T-helper 2 cell treated with Interferon-gamma antibody and Interleukin-4, amounts not matched to agents 5 μg/mL and 100 μg/mL, for 36 hours (primary cell): Measurements from ENCODE around the gene CDK1.

Source experiments
- DNase-seq: peaks from one replicate; pipeline ENCODE4 v3.0.0; 2021; ENCODE audit warnings: low spot score
- H3K27ac Mint-ChIP-seq: one replicate; pipeline ENCODE4 v1.8.0; 2021; ENCODE audit warnings: mild to moderate bottlenecking, mixed read lengths
- H3K27me3 Mint-ChIP-seq: one replicate; pipeline ENCODE4 v1.8.0; 2021; ENCODE audit warnings: low read depth, mixed read lengths
- H3K36me3 Mint-ChIP-seq: one replicate; pipeline ENCODE4 v1.8.0; 2021; ENCODE audit warnings: low read depth, mixed read lengths
- H3K4me1 Mint-ChIP-seq: one replicate; pipeline ENCODE4 v1.8.0; 2021; ENCODE audit warnings: low read depth, mixed read lengths
- H3K4me3 Mint-ChIP-seq: one replicate; pipeline ENCODE4 v1.8.0; 2022; ENCODE audit warnings: mild to moderate bottlenecking, moderate library complexity, mixed read lengths
- H3K9me3 Mint-ChIP-seq: one replicate; pipeline ENCODE4 v1.8.0; 2021; ENCODE audit warnings: mixed read lengths

CDK1 gene

DNA sequence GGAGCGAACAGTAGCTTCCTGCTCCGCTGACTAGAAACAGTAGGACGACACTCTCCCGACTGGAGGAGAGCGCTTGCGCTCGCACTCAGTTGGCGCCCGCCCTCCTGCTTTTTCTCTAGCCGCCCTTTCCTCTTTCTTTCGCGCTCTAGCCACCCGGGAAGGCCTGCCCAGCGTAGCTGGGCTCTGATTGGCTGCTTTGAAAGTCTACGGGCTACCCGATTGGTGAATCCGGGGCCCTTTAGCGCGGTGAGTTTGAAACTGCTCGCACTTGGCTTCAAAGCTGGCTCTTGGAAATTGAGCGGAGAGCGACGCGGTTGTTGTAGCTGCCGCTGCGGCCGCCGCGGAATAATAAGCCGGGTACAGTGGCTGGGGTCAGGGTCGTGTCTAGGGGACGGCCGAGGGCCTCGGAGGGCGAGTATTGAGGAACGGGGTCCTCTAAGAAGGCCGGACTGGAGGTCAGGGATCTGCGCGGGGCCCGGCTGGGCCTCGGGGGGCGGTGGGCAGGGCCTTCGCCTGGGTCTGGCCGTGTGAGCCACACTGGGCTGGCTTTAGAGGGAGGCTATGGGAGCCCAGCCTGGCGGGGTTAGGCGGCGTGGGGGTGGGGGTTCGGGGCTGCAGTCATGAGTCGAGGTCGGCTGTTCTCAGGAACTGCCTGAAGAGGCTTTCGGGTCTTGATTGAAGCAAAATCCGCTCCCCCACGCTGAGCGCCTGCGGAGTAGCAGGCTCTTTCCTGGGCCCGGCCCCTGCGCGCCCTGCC is at the start of gene CDK1:
Gene CDK1, plus strand, starts transcription at position 265 of the 757 bp plus-strand sequence. CDS start 1,688 bp downstream, outside the sequence.
- H3K9me3 Mint-ChIP-seq = no peaks in the 10 kb centered on the region
- H3K4me3 Mint-ChIP-seq = peak within 1 kb of the TSS; percentile 99
- H3K36me3 Mint-ChIP-seq = peaks cover 35% of the 10 kb centered on the region
- H3K27me3 Mint-ChIP-seq = peaks cover 2% of the 10 kb centered on the region
- peak within 1 kb of the TSS; percentile 99 for H3K27ac Mint-ChIP-seq
- H3K4me1 Mint-ChIP-seq = peaks cover 23% of the 10 kb centered on the region
- peak; percentile 97 for DNase-seq

GRCh38 chr10:60729106-60729505 is 49.2 kb upstream of the CDK1 start:
- peaks cover 13% of the 10 kb centered on the region for H3K27me3 Mint-ChIP-seq
- peaks cover 3% of the 10 kb centered on the region for H3K9me3 Mint-ChIP-seq
- H3K4me3 Mint-ChIP-seq = peak overlapping the region; percentile 28
- peaks cover 4% of the 10 kb centered on the region for H3K36me3 Mint-ChIP-seq
- no peak for DNase-seq
- H3K27ac Mint-ChIP-seq = peak overlapping the region; percentile 62
- H3K4me1 Mint-ChIP-seq = peaks cover 58% of the 10 kb centered on the region

DNA sequence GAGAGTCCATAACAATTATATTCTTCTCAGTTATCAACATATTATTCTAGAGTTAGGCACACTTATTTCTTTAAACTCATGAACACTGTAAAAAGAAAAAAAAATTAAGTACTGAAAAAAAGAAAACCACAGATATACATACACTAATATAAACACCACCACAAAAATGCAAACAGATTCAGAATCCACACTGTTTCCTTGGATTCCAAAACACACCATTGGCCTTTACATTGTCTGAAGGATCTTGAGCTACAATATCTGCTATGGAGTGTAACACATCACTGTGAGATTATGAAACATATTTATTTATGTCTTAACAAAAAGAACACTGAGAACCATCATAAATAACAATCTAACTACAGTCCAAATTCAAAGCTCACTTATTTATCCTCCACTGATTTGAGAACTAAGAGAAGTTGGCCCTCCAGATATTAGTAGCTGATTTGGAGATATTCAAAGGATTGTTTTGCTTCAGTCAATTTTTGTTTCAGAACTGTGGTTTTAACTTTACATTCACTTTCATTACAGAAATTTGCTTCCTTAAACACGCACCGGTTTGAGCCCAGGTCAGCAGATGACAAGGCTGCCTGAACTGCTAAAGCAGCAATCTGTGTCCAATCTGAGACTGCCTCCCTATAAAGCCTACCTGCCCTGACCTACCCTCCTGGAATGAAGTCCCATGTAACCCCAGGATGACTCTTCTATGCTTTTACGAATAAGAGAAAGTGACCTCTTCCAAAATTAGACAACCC is 47.0 kb upstream of the CDK1 start:
- H3K27ac Mint-ChIP-seq = peak overlapping the region; percentile 86
- DNase-seq = peak; percentile 28
- H3K4me1 Mint-ChIP-seq = peaks cover 52% of the 10 kb centered on the region
- H3K9me3 Mint-ChIP-seq = no peaks in the 10 kb centered on the region
- peaks cover 13% of the 10 kb centered on the region for H3K27me3 Mint-ChIP-seq
- H3K36me3 Mint-ChIP-seq = no peaks in the 10 kb centered on the region
- H3K4me3 Mint-ChIP-seq = peak overlapping the region; percentile 79

- peak overlapping the region; percentile 86 for H3K27ac Mint-ChIP-seq
- DNase-seq = peak; percentile 10
These were observed 46.0 kb upstream of the CDK1 start for GRCh38 chr10:60732198-60732806.

GRCh38 chr10:60732807-60733516 is 45.3 kb upstream of the CDK1 start:
- H3K9me3 Mint-ChIP-seq = no peaks in the 10 kb centered on the region

More at GRCh38 chr10:60732198-60732806, 46.0 kb upstream of the CDK1 start:
- Mint-ChIP-seq H3K36me3 (no peaks in the 10 kb centered on the region), H3K4me1 (peaks cover 44% of the 10 kb centered on the region), H3K27me3 (peaks cover 13% of the 10 kb centered on the region), H3K4me3 (peak overlapping the region; percentile 79), H3K9me3 (no peaks in the 10 kb centered on the region)

DNA sequence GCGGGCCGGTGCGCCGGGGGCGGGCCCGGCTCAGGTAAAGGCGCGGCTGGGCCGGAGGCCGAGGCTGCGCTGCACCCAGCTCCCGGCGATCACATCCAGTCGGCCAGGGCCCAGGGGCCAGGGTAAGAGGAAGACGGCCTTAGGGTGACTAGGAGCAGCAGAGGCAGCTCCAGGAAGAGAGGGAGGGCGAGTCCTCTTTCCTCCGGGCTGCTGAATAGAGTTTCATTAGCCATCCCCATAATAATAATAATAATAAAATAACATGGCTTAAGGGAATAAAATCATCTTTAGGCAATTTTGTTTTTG is 44.8 kb upstream of the CDK1 start:
- Mint-ChIP-seq H3K4me3 (peak overlapping the region; percentile 65), H3K36me3 (no peaks in the 10 kb centered on the region), H3K4me1 (peaks cover 36% of the 10 kb centered on the region), H3K27me3 (peaks cover 13% of the 10 kb centered on the region), H3K27ac (no peak overlapping the region), H3K9me3 (no peaks in the 10 kb centered on the region)
- no peak for DNase-seq

More at GRCh38 chr10:60732807-60733516, 45.3 kb upstream of the CDK1 start:
- peaks cover 13% of the 10 kb centered on the region for H3K27me3 Mint-ChIP-seq
- no peaks in the 10 kb centered on the region for H3K36me3 Mint-ChIP-seq
- peak; percentile 23 for DNase-seq
- H3K4me1 Mint-ChIP-seq = peaks cover 39% of the 10 kb centered on the region
- H3K4me3 Mint-ChIP-seq = peak overlapping the region; percentile 79
- peak overlapping the region; percentile 86 for H3K27ac Mint-ChIP-seq

DNA sequence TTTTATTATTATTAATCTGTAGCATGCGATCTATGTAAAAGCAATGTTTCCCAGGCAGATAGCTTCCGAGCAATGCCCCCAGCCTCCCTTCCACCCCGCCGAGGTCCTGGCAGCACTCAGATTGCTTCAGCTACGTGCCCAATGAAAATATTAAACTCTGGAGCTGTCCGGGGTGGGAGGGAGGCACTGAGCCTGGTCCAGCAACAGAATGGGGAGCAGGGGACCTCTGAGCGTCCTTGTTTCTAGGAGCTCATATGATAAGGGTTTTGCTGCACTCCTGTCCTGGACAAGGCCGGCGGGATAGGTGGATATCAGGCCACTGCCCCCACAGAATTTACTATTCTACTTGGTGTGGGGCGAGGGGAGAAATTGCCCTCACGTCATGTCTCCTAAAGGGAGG is 44.5 kb upstream of the CDK1 start:
- DNase-seq = no peak
- peak overlapping the region; percentile 49 for H3K4me3 Mint-ChIP-seq
- no peaks in the 10 kb centered on the region for H3K9me3 Mint-ChIP-seq
- no peaks in the 10 kb centered on the region for H3K36me3 Mint-ChIP-seq
- peaks cover 13% of the 10 kb centered on the region for H3K27me3 Mint-ChIP-seq
- H3K27ac Mint-ChIP-seq = no peak overlapping the region
- H3K4me1 Mint-ChIP-seq = peaks cover 33% of the 10 kb centered on the region

DNA sequence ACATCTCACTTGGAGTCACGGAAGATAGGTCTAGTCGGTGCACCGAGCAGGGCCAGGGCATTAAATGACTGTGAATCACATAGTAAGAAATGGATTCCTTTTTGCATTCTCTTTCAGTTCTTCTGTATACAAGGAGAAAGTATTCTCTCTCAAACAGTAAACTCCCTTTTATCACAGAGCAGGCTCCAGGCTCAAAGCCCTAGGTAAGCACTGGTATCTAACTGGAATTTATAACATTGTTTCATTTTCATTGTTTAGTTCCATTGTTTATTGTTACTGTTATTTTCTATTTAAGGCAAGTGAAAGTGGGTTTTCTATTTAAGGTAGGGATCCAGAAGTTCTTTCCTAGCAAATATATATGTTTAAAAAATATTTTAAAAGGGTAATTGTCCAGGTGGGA is 44.1 kb upstream of the CDK1 start:
- H3K4me1 Mint-ChIP-seq = peaks cover 29% of the 10 kb centered on the region

GRCh38 chr10:60735244-60735643 is 43.0 kb upstream of the CDK1 start:
- Mint-ChIP-seq H3K36me3 (no peaks in the 10 kb centered on the region), H3K27me3 (peaks cover 13% of the 10 kb centered on the region), H3K4me1 (peaks cover 21% of the 10 kb centered on the region), H3K9me3 (no peaks in the 10 kb centered on the region), H3K4me3 (no peak overlapping the region), H3K27ac (no peak overlapping the region)
- no peak for DNase-seq

More for the DNA sequence above, 44.1 kb upstream of the CDK1 start:
- Mint-ChIP-seq H3K27me3 (peaks cover 13% of the 10 kb centered on the region), H3K4me3 (peak overlapping the region; percentile 49), H3K9me3 (no peaks in the 10 kb centered on the region), H3K27ac (no peak overlapping the region), H3K36me3 (no peaks in the 10 kb centered on the region)
- no peak for DNase-seq

DNA sequence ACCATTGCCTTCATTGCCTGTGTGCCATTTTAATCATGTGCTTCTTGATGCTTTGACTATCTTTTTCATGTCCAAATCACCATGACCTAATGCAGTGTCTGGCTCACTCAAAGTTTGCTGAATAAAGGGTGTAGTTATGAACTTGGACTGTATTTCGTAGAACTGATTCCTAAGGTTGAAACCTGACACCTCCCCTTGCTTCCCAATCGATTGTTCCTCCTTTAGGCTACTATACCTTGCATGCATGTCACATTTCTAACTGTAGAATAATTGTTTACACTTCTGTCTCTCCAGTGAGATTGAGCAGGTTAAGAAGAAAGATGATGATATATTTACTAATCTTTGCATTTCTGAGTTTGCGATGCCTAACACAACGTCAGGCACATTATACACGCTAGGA is 41.0 kb upstream of the CDK1 start:
- Mint-ChIP-seq H3K4me3 (no peak overlapping the region), H3K9me3 (no peaks in the 10 kb centered on the region)

DNA sequence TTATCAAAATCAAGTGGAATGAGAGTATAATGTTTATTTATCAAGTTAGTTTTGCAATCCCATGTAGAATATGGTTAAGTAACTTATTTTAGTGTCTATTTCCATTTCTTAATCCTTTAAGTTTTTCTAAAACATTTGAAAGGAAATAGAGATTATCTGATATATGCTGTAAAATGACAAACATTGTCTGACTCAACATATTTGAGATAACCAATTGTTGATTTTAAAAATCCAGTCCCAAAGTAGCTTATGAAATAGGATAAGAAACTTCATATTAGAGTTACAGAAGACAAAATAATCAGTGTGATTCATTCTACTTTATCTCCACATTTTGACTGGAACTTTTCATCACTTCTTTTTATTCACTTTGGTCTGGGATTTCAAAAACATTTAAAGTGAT is 38.7 kb upstream of the CDK1 start:
- Mint-ChIP-seq H3K4me1 (peaks cover 6% of the 10 kb centered on the region), H3K27me3 (peaks cover 18% of the 10 kb centered on the region), H3K9me3 (no peaks in the 10 kb centered on the region), H3K36me3 (no peaks in the 10 kb centered on the region), H3K4me3 (no peak overlapping the region), H3K27ac (no peak overlapping the region)
- no peak for DNase-seq

More for the DNA sequence above, 41.0 kb upstream of the CDK1 start:
- Mint-ChIP-seq H3K4me1 (peaks cover 3% of the 10 kb centered on the region), H3K27me3 (peaks cover 22% of the 10 kb centered on the region), H3K36me3 (no peaks in the 10 kb centered on the region), H3K27ac (no peak overlapping the region)
- no peak for DNase-seq

DNA sequence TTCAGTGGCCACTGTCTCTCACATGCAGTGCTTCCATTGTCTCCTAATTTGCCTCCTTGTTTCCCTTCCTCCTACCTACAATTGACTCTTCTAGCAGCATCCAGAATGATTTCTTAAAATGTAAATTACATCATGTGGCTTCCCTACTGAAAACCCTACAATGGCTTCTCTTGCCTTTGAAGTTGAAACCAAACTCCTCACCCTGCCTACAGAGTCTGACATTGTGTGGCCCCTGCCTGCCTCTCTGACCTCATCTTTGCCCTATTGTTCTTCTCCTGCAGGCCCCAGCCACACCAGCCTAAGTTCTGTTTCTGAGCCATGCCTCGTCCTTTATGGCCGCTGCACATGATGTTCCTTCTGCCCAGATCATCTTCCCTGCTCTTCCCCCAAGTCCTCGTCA is 35.8 kb upstream of the CDK1 start:
- Mint-ChIP-seq H3K36me3 (no peaks in the 10 kb centered on the region), H3K27ac (no peak overlapping the region), H3K4me3 (no peak overlapping the region), H3K9me3 (no peaks in the 10 kb centered on the region), H3K4me1 (peaks cover 6% of the 10 kb centered on the region), H3K27me3 (peaks cover 15% of the 10 kb centered on the region)
- no peak for DNase-seq

- Mint-ChIP-seq H3K9me3 (no peaks in the 10 kb centered on the region), H3K4me3 (no peak overlapping the region), H3K27ac (no peak overlapping the region), H3K27me3 (peaks cover 9% of the 10 kb centered on the region), H3K36me3 (no peaks in the 10 kb centered on the region), H3K4me1 (peaks cover 3% of the 10 kb centered on the region)
- DNase-seq = no peak
These were observed 30.3 kb upstream of the CDK1 start for GRCh38 chr10:60747817-60748469.
